Endodermal cell (in vitro differentiated cells): ENCODE data around the gene CFAP54. TPM values are rescaled to one million over a fixed set of nuclear protein-coding genes. Genes with fewer than 3 reads are reported as not detected.
"Not testable (repeated sequence)": the region's sequence is repeated elsewhere in the genome, so short reads cannot be mapped to it uniquely, and the experiment has no call there.

ENCODE experiments used
- DNase-seq: peaks from one replicate; pipeline ENCODE4 v3.0.0-alpha.2; 2017
- H3K27ac ChIP-seq: 2 replicates; pipeline ENCODE4 v1.5.1; 2013; ENCODE audit warnings: mild to moderate bottlenecking, low read depth, low read length, moderate library complexity
- H3K27me3 ChIP-seq: 2 replicates; pipeline ENCODE4 v1.6.1; 2013; ENCODE audit warnings: mild to moderate bottlenecking, low read length, moderate library complexity; ENCODE audit not compliant: insufficient read depth, control insufficient read depth, poor library complexity, severe bottlenecking
- H3K36me3 ChIP-seq: 2 replicates; pipeline ENCODE4 v1.7.0; 2013; ENCODE audit warnings: mild to moderate bottlenecking, low read length, moderate library complexity; ENCODE audit not compliant: control insufficient read depth, insufficient read depth
- H3K4me1 ChIP-seq: one replicate; pipeline ENCODE4 v1.7.0; 2013; ENCODE audit warnings: low read length; ENCODE audit not compliant: control insufficient read depth, insufficient read depth
- H3K4me3 ChIP-seq: 2 replicates; pipeline ENCODE4 v1.5.1; 2013; ENCODE audit warnings: mild to moderate bottlenecking, low read length, moderate library complexity
- H3K9ac ChIP-seq: 2 replicates; pipeline ENCODE4 v1.6.1; 2013; ENCODE audit warnings: mild to moderate bottlenecking, low read length, moderate library complexity; ENCODE audit not compliant: poor library complexity, severe bottlenecking; ENCODE audit errors: extremely low read depth
- H3K9me3 ChIP-seq: 2 replicates; pipeline ENCODE4 v1.6.1; 2013; ENCODE audit warnings: mild to moderate bottlenecking, low read length, moderate library complexity; ENCODE audit not compliant: control insufficient read depth
- H3K27ac Mint-ChIP-seq: 2 replicates; pipeline ENCODE4 v1.8.0; 2020; ENCODE audit warnings: mixed read lengths
- H3K27me3 Mint-ChIP-seq: 2 replicates; pipeline ENCODE4 v1.8.0; 2021; ENCODE audit warnings: mild to moderate bottlenecking, mixed read lengths; ENCODE audit not compliant: insufficient read depth
- H3K36me3 Mint-ChIP-seq: 2 replicates; pipeline ENCODE4 v1.8.0; 2020; ENCODE audit warnings: low read depth, mixed read lengths
- H3K4me1 Mint-ChIP-seq: 2 replicates; pipeline ENCODE4 v1.8.0; 2020; ENCODE audit warnings: mixed read lengths
- H3K4me3 Mint-ChIP-seq: 2 replicates; pipeline ENCODE4 v1.8.0; 2020; ENCODE audit warnings: mild to moderate bottlenecking, moderate library complexity, mixed read lengths
- H3K9me3 Mint-ChIP-seq: 2 replicates; pipeline ENCODE4 v1.8.0; 2020; ENCODE audit warnings: mild to moderate bottlenecking, mixed read lengths
- CTCF ChIP-seq: fragments of 200-600 bp; sonication (generic); conservative IDR thresholded peaks from 2 replicates; pipeline ENCODE4 v1.5.0; 2021; ENCODE audit warnings: antibody characterized with exemption, mild to moderate bottlenecking
- WGBS, 2 experiments: methylation state at CpG; one replicate each; pipeline versions ENCODE4 v1.1.5 to v1.1.7; 2013; ENCODE audit warnings: missing lambda C conversion rate in 2 of 2, mixed read lengths in 1 of 2; ENCODE audit not compliant: insufficient coverage in 1 of 2, insufficient read length in 1 of 2; 5-methylcytosine and 5-hydroxymethylcytosine counted together
- total RNA-seq, 2 donors: library from RNA; stranded (reverse); fragmentation: NEBNext Ultra II Directional in 1 of 2; extraction: Animal tissue kit (Norgen Biotek cat#: 25700) in 1 of 2; gene quantifications; 2 replicates in 1 of 2; 3 replicates in 1 of 2; pipeline ENCODE4 v1.2.1, GENCODE V29; 2021

Gene CFAP54
- total RNA-seq, 2 donors from 2014 or later, result 1.5 to 1.7 TPM

GRCh38 chr12:96456265-96456974 is 33.0 kb upstream of the CFAP54 start:
- Histone ChIP-seq H3K36me3 (no peaks in the 10 kb centered on the region), H3K9me3 (no peaks in the 10 kb centered on the region), H3K4me1 (no peaks in the 10 kb centered on the region), H3K4me3 (no peak overlapping the region), H3K27me3 (no peaks in the 10 kb centered on the region), H3K27ac (no peak overlapping the region), H3K9ac (peak overlapping the region; percentile 56)
- Mint-ChIP-seq H3K36me3 (no peaks in the 10 kb centered on the region), H3K27me3 (peaks cover 21% of the 10 kb centered on the region), H3K27ac (no peak overlapping the region), H3K4me3 (no peak overlapping the region), H3K4me1 (peaks cover 7% of the 10 kb centered on the region), H3K9me3 (no peaks in the 10 kb centered on the region)
- no peak for DNase-seq
- TF ChIP-seq CTCF, result no peak
- 93 to 95% methylated on average over 2 to 4 of the region's 5 CpGs for WGBS, 2 experiments

- Histone ChIP-seq H3K27ac (no peak overlapping the region), H3K9ac (peak overlapping the region; percentile 56), H3K4me1 (peaks cover 4% of the 10 kb centered on the region), H3K36me3 (no peaks in the 10 kb centered on the region), H3K9me3 (no peaks in the 10 kb centered on the region), H3K4me3 (no peak overlapping the region), H3K27me3 (no peaks in the 10 kb centered on the region)
- DNase-seq, result peak; percentile 84
- H3K27me3 Mint-ChIP-seq, result peaks cover 17% of the 10 kb centered on the region
- no peak for TF ChIP-seq CTCF
- no peak overlapping the region for H3K4me3 Mint-ChIP-seq
- WGBS, 2 experiments, result 80 to 82% methylated on average over 4 of the region's 4 CpGs
- H3K9me3 Mint-ChIP-seq, result no peaks in the 10 kb centered on the region
- no peaks in the 10 kb centered on the region for H3K36me3 Mint-ChIP-seq
- H3K4me1 Mint-ChIP-seq, result peaks cover 14% of the 10 kb centered on the region
- peak overlapping the region; percentile 54 for H3K27ac Mint-ChIP-seq
Measured at GRCh38 chr12:96457191-96457930, 32.0 kb upstream of the CFAP54 start.

- not testable (repeated sequence) for H3K9ac ChIP-seq, H3K27me3 ChIP-seq, H3K36me3 Mint-ChIP-seq, H3K36me3 ChIP-seq, H3K4me3 ChIP-seq, H3K9me3 ChIP-seq, H3K9me3 Mint-ChIP-seq, DNase-seq, H3K27ac ChIP-seq, H3K4me3 Mint-ChIP-seq, H3K27ac Mint-ChIP-seq
- H3K4me1 Mint-ChIP-seq, result peaks cover 20% of the 10 kb centered on the region
- H3K27me3 Mint-ChIP-seq, result peaks cover 11% of the 10 kb centered on the region
- H3K4me1 ChIP-seq, result peaks cover 11% of the 10 kb centered on the region
- WGBS, 2 experiments, result 88 to 96% methylated on average over 5 to 6 of the region's 6 CpGs
Measured at GRCh38 chr12:96459281-96459680, 30.1 kb upstream of the CFAP54 start.
